ENCODE results near the gene LYST.

DNA sequence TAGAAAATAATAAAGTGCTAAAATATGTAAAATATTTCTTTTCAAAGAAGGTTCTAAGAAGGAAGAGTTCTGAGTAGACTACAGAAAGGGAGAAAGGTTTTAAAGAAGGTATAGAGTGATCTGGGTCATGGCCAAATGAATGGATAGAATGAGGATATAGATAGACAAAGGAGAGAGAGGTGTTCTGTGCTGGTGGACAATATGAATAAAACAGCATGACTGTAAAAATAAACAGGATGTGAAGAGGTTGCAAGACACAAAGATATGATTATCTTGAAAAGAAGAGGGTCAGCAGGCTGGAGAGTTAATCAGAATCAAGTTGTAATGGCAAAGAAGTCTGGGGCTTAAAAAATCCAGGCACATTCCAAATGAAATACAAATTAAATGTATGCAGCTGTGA, 130.4 kb downstream of the LYST start:
- TF ChIP-seq CTCF (IDR thresholded peaks at IDR 0.05), result no peak
- no peak for TF ChIP-seq POLR2A (IDR thresholded peaks at IDR 0.05)
